Astrocyte (in vitro differentiated cells and primary cell): ENCODE measurements around the gene BSCL2. TPM values are rescaled to one million over a fixed set of nuclear protein-coding genes. Genes with fewer than 3 reads are reported as not detected.

Experiments
- DNase-seq: peaks from one replicate; pipeline ENCODE4 v3.0.0-alpha.2; 2010; ENCODE audit warnings: low read depth
- FAIRE-seq: peaks from 2 replicates; lab custom pipeline; 2011; peaks lifted over from hg19 to GRCh38; lab: Jason Lieb, UNC
- H2AFZ ChIP-seq: 2 replicates; pipeline ENCODE4 v1.6.0; 2012; ENCODE audit warnings: low read depth, low read length, inconsistent platforms
- H3K27ac ChIP-seq: 2 replicates; pipeline ENCODE4 v1.5.1; 2011; ENCODE audit warnings: low read depth, low read length, inconsistent platforms
- H3K27me3 ChIP-seq: 2 replicates; pipeline ENCODE4 v1.6.0; 2011; ENCODE audit warnings: low read length, inconsistent platforms; ENCODE audit not compliant: insufficient read depth
- H3K36me3 ChIP-seq: 2 replicates; pipeline ENCODE4 v1.5.1; 2011; ENCODE audit warnings: low read length, inconsistent platforms; ENCODE audit not compliant: insufficient read depth
- H3K4me1 ChIP-seq: 2 replicates; pipeline ENCODE4 v1.5.1; 2011; ENCODE audit warnings: low read length, inconsistent platforms; ENCODE audit not compliant: insufficient read depth
- H3K4me2 ChIP-seq: 2 replicates; pipeline ENCODE4 v1.6.0; 2012; ENCODE audit warnings: low read length, inconsistent platforms
- H3K4me3 ChIP-seq: 2 replicates; pipeline ENCODE4 v1.5.1; 2011; ENCODE audit warnings: low read depth, mild to moderate bottlenecking, low read length, inconsistent platforms; ENCODE audit not compliant: insufficient read depth
- H3K79me2 ChIP-seq: 2 replicates; pipeline ENCODE4 v1.6.0; 2012; ENCODE audit warnings: mild to moderate bottlenecking, low read length, inconsistent platforms; ENCODE audit not compliant: insufficient read depth
- H3K9ac ChIP-seq: 2 replicates; pipeline ENCODE4 v1.6.0; 2012; ENCODE audit warnings: mild to moderate bottlenecking, low read length, inconsistent platforms
- H3K9me3 ChIP-seq: 2 replicates; pipeline ENCODE4 v1.5.1; 2012; ENCODE audit warnings: low read depth, mild to moderate bottlenecking, low read length, inconsistent platforms; ENCODE audit not compliant: insufficient read depth
- H4K20me1 ChIP-seq: 2 replicates; pipeline ENCODE4 v1.6.0; 2012; ENCODE audit warnings: low read length, inconsistent platforms; ENCODE audit not compliant: insufficient read depth
- H3K27ac Mint-ChIP-seq: one replicate; pipeline ENCODE4 v1.8.0; 2021; ENCODE audit warnings: mild to moderate bottlenecking, mixed read lengths; ENCODE audit not compliant: unreplicated experiment
- H3K27me3 Mint-ChIP-seq: one replicate; pipeline ENCODE4 v1.8.0; 2021; ENCODE audit warnings: low read depth, mixed read lengths; ENCODE audit not compliant: unreplicated experiment
- H3K36me3 Mint-ChIP-seq: one replicate; pipeline ENCODE4 v1.8.0; 2021; ENCODE audit warnings: low read depth, mixed read lengths; ENCODE audit not compliant: unreplicated experiment
- H3K4me1 Mint-ChIP-seq: one replicate; pipeline ENCODE4 v1.8.0; 2021; ENCODE audit warnings: low read depth, mixed read lengths; ENCODE audit not compliant: unreplicated experiment
- H3K4me3 Mint-ChIP-seq: one replicate; pipeline ENCODE4 v1.8.0; 2021; ENCODE audit warnings: mild to moderate bottlenecking, moderate library complexity, mixed read lengths; ENCODE audit not compliant: unreplicated experiment
- H3K9me3 Mint-ChIP-seq: one replicate; pipeline ENCODE4 v1.8.0; 2021; ENCODE audit warnings: mild to moderate bottlenecking, mixed read lengths; ENCODE audit not compliant: unreplicated experiment
- EZH2 ChIP-seq: IDR thresholded peaks from 2 replicates; pipeline ENCODE4 v1.6.1; 2012; ENCODE audit warnings: mild to moderate bottlenecking, low read length, inconsistent platforms; ENCODE audit not compliant: insufficient read depth
- total RNA-seq: library from RNA; stranded (reverse); gene quantifications from 2 replicates; pipeline ENCODE4 v1.2.1, GENCODE V29; 2021
- TF ChIP-seq, protein P1 (sequence below): IDR thresholded peaks from 2 replicates; pipeline ENCODE4 v1.5.1; 2011; ENCODE audit warnings: low read depth, mild to moderate bottlenecking, inconsistent platforms, low read length, moderate library complexity; ENCODE audit not compliant: insufficient read depth

BSCL2 gene
- total RNA-seq, 1 donor from 2014 or later = 51.1 TPM

DNA sequence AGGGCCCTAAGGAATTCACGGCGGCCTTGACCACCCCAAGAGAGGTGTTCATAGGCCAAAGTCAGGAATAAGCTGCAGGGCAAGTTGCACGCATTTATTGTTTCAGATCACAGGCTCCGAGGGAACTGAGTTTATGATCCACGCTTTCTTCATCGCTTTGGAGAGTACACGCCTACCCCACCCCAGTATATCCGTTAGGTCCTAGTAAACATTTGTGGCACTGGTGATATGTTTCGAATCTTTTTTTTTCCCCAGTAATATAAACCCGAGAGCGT, 61.6 kb downstream of the BSCL2 start:
- Histone ChIP-seq H3K9me3 (no peaks in the 10 kb centered on the region), H4K20me1 (peaks cover 29% of the 10 kb centered on the region), H3K79me2 (peaks cover 77% of the 10 kb centered on the region), H3K9ac (peak overlapping the region; percentile 100), H3K4me1 (peaks cover 3% of the 10 kb centered on the region), H3K4me2 (peak overlapping the region; percentile 93), H3K27ac (peak overlapping the region; percentile 98), H3K36me3 (peaks cover 19% of the 10 kb centered on the region), H3K27me3 (no peaks in the 10 kb centered on the region), H3K4me3 (peak overlapping the region; percentile 96), H2AFZ (peak overlapping the region; percentile 67)
- Mint-ChIP-seq H3K4me1 (peaks cover 5% of the 10 kb centered on the region), H3K27ac (peak overlapping the region; percentile 93), H3K36me3 (peaks cover 2% of the 10 kb centered on the region), H3K27me3 (no peaks in the 10 kb centered on the region), H3K9me3 (no peaks in the 10 kb centered on the region), H3K4me3 (peak overlapping the region; percentile 98)
- no peak for DNase-seq
- no peak for TF ChIP-seq EZH2
- TF ChIP-seq, protein P1, sequence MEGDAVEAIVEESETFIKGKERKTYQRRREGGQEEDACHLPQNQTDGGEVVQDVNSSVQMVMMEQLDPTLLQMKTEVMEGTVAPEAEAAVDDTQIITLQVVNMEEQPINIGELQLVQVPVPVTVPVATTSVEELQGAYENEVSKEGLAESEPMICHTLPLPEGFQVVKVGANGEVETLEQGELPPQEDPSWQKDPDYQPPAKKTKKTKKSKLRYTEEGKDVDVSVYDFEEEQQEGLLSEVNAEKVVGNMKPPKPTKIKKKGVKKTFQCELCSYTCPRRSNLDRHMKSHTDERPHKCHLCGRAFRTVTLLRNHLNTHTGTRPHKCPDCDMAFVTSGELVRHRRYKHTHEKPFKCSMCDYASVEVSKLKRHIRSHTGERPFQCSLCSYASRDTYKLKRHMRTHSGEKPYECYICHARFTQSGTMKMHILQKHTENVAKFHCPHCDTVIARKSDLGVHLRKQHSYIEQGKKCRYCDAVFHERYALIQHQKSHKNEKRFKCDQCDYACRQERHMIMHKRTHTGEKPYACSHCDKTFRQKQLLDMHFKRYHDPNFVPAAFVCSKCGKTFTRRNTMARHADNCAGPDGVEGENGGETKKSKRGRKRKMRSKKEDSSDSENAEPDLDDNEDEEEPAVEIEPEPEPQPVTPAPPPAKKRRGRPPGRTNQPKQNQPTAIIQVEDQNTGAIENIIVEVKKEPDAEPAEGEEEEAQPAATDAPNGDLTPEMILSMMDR = no peak
- no peak for FAIRE-seq

DNA sequence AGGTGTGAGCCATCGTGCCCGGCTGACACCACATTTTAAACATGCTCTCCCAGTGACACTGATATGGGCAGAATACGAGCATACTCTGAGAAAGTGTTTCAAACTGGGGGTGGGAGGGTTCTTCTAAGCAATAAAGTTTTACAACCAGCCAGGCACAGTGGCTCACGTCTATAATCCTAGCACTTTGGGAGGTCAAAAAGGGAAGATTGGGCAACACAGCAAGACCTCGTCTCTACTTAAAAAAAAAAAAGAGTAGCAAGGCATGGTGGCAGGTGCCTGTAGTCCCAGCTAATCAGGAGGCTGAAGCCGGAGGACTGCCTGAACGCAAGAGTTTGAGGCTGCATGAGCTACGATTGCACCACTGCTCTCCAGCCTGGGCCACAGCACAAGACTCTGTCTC, 63.0 kb downstream of the BSCL2 start:
- no peaks in the 10 kb centered on the region for H3K27me3 ChIP-seq
- TF ChIP-seq, protein P1 = no peak
- no peak for TF ChIP-seq EZH2
- DNase-seq = no peak
- Mint-ChIP-seq H3K4me1 (peaks cover 5% of the 10 kb centered on the region), H3K27ac (peak overlapping the region; percentile 26), H3K36me3 (peaks cover 7% of the 10 kb centered on the region), H3K9me3 (no peaks in the 10 kb centered on the region), H3K27me3 (no peaks in the 10 kb centered on the region), H3K4me3 (no peak overlapping the region)
- H4K20me1 ChIP-seq = peaks cover 35% of the 10 kb centered on the region
- FAIRE-seq = no peak
- H3K4me3 ChIP-seq = no peak overlapping the region
- H3K9ac ChIP-seq = no peak overlapping the region
- no peaks in the 10 kb centered on the region for H3K9me3 ChIP-seq
- peaks cover 20% of the 10 kb centered on the region for H3K36me3 ChIP-seq
- peaks cover 3% of the 10 kb centered on the region for H3K4me1 ChIP-seq
- no peak overlapping the region for H3K4me2 ChIP-seq
- peaks cover 77% of the 10 kb centered on the region for H3K79me2 ChIP-seq
- no peak overlapping the region for H2AFZ ChIP-seq
- H3K27ac ChIP-seq = no peak overlapping the region

Other genes starting within 250 kb of the BSCL2 start
- 305 and 378 TPM in 2 replicates for gene AHNAK, start 160.6 kb downstream of the BSCL2 start, total RNA-seq
- gene EEF1G, start 133.5 kb downstream of the BSCL2 start, total RNA-seq = 1,185 and 1,298 TPM in 2 replicates
- 16.8 and 18.3 TPM in 2 replicates for gene TUT1, start 115.9 kb downstream of the BSCL2 start, total RNA-seq
- gene MTA2, start 105.6 kb downstream of the BSCL2 start, total RNA-seq = 123 and 136 TPM in 2 replicates
- 25.5 and 29.8 TPM in 2 replicates for gene EML3, start 94.6 kb downstream of the BSCL2 start, total RNA-seq
- gene ROM1, start 94.2 kb downstream of the BSCL2 start, total RNA-seq = 0.79 and 1.3 TPM in 2 replicates
- 52.4 and 54.5 TPM in 2 replicates for gene B3GAT3, start 85.4 kb downstream of the BSCL2 start, total RNA-seq
- 323 and 344 TPM in 2 replicates for gene GANAB, start 60.8 kb downstream of the BSCL2 start, total RNA-seq
- gene INTS5, start 54.1 kb downstream of the BSCL2 start, total RNA-seq = 16.7 and 18.4 TPM in 2 replicates
- gene C11orf98, start 42.2 kb downstream of the BSCL2 start, total RNA-seq = 60.0 and 69.8 TPM in 2 replicates
- 15.6 and 23.3 TPM in 2 replicates for gene CSKMT, start 42.1 kb downstream of the BSCL2 start, total RNA-seq
- gene UQCC3, start 35.8 kb downstream of the BSCL2 start, total RNA-seq = 7.2 and 8.7 TPM in 2 replicates
- 6.4 and 8.0 TPM in 2 replicates for gene LBHD1, start 35.2 kb downstream of the BSCL2 start, total RNA-seq
- 80.0 and 89.8 TPM in 2 replicates for gene UBXN1, start 28.4 kb downstream of the BSCL2 start, total RNA-seq
- gene LRRN4CL, start 17.9 kb downstream of the BSCL2 start, total RNA-seq = 0.17 and 0.43 TPM in 2 replicates
- 0.46 TPM in 1 of 2 replicates, not detected in the other for gene GNG3, start 252 bp upstream of the BSCL2 start, total RNA-seq
- 39.9 and 40.0 TPM in 2 replicates for gene HNRNPUL2, start 20.0 kb upstream of the BSCL2 start, total RNA-seq
- 51.9 and 60.8 TPM in 2 replicates for gene TTC9C, start 21.1 kb upstream of the BSCL2 start, total RNA-seq
- 11.0 and 11.2 TPM in 2 replicates for gene ZBTB3, start 46.7 kb upstream of the BSCL2 start, total RNA-seq
- 88.3 and 89.1 TPM in 2 replicates for gene POLR2G, start 54.2 kb upstream of the BSCL2 start, total RNA-seq
- 14.7 and 15.1 TPM in 2 replicates for gene TAF6L, start 64.0 kb upstream of the BSCL2 start, total RNA-seq
- 51.3 and 57.5 TPM in 2 replicates for gene TMEM179B, start 80.0 kb upstream of the BSCL2 start, total RNA-seq
- gene TMEM223, start 84.6 kb upstream of the BSCL2 start, total RNA-seq = 7.8 and 11.3 TPM in 2 replicates
- 51.4 and 55.9 TPM in 2 replicates for gene NXF1, start 98.0 kb upstream of the BSCL2 start, total RNA-seq
- gene STX5, start 124.6 kb upstream of the BSCL2 start, total RNA-seq = 44.2 and 45.7 TPM in 2 replicates
- gene TEX54, start 125.4 kb upstream of the BSCL2 start, total RNA-seq = not detected in 2 replicates
- gene WDR74, start 132.2 kb upstream of the BSCL2 start, total RNA-seq = 46.8 and 53.5 TPM in 2 replicates
- 588 and 592 TPM in 2 replicates for gene SLC3A2, start 173.5 kb upstream of the BSCL2 start, total RNA-seq
- not detected in 2 replicates for gene CHRM1, start 213.9 kb upstream of the BSCL2 start, total RNA-seq